GM12872 (cell line): ENCODE results near the gene HSPA8.

Experiments used
- TF ChIP-seq, protein P1 (sequence below): IDR thresholded peaks from 3 replicates; pipeline ENCODE4 v1.5.1; 2011; ENCODE audit warnings: low read depth, mild to moderate bottlenecking, low read length, moderate library complexity; ENCODE audit not compliant: insufficient read depth

Gene HSPA8

DNA sequence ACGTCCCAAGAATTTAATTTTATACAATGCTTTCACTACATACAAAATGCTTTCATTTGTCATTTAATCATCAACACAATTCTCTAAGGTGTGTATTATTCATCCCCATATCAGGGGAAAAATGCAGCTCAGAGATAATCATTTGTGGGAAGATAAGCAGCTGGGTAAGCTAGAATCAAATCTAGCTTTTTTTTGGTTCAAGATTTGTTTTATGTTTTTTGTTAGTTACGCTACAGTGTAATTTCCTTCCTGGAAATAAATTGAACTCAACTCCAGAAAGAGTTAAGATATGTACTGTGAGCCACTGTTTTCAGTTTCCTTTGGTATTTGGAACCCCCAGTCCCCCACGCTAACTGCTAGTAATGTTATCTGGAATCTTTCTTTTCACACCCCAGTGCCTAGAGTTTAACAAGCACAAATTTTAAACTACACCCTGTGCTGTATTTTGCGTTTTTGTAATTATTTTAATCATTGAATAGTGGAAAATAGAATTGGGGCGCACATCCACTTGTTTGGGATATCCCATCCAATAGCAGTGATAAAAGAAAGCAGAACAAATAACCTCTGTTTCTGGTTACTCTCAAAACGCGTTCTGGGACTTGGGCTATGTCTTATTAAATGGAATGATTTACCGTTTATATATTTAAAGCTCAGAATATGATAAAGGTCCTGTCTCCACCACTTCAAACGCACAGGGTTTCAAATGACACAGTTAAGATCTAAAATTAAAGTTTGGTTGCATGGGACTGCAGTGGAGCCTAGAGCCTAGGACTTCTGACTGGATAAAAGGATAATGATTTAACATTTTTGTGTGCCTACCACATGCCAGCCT lies 2.1 kb upstream of the HSPA8 start:
- TF ChIP-seq, protein P1, sequence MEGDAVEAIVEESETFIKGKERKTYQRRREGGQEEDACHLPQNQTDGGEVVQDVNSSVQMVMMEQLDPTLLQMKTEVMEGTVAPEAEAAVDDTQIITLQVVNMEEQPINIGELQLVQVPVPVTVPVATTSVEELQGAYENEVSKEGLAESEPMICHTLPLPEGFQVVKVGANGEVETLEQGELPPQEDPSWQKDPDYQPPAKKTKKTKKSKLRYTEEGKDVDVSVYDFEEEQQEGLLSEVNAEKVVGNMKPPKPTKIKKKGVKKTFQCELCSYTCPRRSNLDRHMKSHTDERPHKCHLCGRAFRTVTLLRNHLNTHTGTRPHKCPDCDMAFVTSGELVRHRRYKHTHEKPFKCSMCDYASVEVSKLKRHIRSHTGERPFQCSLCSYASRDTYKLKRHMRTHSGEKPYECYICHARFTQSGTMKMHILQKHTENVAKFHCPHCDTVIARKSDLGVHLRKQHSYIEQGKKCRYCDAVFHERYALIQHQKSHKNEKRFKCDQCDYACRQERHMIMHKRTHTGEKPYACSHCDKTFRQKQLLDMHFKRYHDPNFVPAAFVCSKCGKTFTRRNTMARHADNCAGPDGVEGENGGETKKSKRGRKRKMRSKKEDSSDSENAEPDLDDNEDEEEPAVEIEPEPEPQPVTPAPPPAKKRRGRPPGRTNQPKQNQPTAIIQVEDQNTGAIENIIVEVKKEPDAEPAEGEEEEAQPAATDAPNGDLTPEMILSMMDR, result no peak

DNA sequence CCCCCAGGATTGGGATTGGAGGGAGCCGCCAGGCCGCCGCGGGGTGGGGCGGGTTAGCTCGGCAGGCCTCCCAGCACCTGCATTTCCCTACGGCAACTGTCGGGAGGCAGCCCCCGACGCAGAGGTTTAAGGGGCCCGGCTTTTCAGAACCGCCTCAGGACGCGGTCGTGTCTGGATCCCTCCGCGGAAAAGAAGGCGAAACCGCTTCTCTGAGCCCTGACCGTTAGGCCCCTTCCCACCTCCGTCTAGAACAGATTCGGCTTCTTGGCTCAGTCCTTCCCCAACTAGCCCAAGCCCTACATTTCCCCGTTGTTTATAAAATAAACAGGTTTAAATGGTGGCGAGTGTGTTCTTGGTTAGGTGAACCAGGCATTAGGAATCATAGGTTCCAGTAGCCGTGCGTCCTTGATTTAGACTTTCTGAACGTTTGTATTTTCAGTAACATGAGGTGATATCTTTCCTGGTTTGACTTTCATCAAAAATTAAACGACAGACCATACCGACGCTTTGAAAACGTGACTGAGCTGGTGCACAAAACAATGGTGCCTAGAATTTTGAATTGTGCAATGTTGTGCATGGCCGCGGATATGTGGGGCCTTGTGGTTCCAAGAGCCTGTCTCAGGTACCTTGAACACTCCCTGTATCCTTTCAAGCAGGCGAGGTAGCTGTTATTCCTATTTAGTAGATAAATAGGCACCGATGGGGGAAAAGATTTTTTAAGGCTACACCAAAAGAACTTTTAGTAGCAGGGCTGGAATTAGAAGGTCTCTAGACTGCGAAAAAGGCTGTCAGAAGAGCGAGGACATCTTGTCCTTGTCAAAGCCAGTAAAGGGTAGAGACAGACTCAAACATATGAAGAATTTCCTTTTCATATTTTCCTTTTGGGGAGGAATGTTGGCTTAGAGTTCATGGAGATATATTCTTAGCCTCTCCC lies 1.2 kb upstream of the HSPA8 start:
- TF ChIP-seq, protein P1, result no peak

DNA sequence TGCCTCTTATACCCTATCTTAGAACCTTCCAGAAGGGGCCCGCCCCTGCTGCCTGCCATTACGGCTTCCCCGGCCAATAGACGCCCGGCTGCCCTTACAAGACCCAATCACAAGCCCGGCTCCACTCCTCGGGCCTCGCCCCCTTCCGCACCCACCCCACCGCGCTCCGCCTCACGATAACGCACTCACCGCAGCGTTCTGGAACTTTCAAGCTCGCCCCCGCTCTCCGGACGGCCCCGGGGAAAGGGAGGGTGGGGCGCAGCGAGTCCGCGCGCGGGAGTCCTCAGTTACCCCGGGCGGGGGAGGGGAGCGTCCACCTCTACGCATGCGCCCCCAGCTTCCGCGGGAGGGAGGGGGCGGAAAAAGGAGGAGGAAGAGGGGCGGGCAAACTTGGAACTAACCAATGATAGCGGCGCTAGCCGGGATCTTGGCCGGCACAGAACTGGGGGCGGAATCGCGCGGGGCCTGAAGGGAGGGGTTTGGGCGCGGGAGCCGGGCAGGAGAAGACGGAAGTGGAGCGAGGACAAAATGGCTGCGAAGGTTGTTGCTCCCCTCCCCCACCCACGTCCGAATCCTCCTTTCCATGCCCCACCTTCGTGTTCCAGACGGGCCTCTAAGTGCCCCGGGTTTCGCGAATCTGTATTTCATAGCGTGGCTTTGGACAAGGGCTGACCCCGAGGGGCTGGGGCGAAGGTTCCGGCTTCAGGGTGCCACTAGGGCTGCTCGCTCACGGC lies 389 bp upstream of the HSPA8 start:
- TF ChIP-seq, protein P1, result no peak

DNA sequence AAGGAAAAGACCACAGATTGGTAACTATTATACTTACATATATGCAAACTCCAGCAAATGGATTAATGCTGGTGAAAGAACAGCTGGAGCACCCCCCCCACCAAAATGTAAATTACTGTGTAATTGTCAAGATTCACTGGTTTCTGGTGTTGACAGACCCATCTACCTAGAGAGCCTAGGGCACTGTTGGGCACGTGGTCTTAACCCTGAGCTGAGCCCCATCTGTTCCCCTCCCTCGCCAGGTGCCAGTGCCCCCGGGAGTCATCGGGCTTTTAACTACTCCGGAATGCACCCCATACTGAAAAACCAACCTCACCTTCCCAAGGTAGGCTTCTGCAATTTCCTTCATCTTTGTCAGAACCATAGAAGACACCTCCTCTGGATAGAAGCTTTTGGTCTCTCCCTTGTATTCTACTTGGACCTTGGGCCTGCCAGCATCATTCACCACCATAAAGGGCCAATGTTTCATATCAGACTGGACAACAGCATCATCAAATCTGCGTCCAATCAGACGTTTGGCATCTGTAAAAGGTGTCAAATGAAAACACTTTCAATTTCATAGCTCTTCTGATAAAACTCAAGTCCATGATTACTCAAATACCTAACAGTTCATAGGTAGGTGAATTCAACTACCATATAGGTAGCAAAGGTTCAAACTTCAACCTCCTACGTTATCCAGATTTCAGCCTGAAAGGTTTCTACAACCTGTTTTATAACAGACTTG lies 1.5 kb downstream of the HSPA8 start:
- TF ChIP-seq, protein P1, result no peak

DNA sequence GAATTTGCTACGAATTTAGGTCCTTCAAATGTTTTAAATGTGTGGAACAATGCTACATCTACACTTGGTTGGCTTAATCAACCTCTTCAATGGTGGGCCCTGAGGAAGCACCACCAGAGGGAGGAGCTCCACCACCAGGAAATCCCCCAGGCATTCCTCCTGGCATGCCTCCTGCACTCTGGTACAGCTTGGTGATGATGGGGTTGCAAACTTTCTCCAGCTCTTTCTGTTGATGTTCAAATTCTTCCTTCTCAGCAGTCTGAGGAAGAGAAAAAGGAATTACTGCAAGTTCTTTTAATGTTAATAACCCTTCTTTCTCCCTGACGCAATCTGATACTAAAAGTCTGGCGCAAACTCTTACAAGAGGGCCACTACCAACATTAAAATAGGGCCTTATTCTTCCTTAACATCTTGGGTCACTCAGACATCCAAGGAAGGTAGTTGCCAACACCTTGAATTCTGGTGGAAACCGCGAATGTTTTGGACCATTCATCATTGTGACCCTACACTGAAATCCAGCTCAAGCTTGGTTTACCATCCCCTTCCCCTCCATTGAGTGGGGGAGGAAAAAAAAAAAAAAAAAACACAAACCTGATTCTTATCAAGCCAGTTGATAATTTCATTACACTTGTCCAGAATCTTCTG lies 4.2 kb downstream of the HSPA8 start:
- TF ChIP-seq, protein P1, result no peak

DNA sequence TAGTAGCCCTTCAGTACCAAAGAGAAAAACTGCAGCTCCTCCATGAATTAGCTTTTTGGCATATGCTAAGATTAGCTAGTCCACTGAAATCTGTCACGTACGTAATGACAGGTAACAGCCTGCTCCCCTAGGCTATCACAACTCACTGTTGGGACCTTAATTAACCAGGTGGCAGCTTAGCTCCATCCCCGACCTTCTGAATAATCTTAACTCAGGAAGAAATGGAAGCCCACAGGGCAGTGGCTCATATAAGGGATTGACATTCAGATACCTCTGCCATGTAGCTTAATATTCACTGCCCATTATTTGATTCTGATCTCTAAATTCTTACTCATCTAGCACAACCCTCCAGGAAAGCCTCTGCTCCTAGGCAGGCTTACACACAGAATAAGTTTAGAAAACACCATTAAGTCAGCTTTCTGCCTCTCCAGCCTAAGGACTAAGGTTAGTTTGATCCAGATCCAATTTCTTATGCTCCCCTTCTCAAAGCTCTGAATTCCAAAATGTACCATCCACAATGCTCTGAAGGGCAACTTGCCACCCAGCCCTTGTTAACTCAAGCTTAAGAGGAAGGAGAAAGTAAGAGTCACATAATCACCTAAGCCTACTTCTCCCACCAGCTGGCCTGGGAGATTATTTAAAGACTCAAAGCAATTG lies 5.0 kb downstream of the HSPA8 start:
- TF ChIP-seq, protein P1, result no peak
